HG03520 (cell line): ENCODE measurements around the gene ZNF227.
"Not testable (repeated sequence)": the region's sequence is repeated elsewhere in the genome, so short reads cannot be mapped to it uniquely, and the experiment has no call there.

ENCODE experiments used
- ATAC-seq: cut with Tn5 transposase; IDR thresholded peaks from one replicate; pipeline ENCODE4 v1.9.1; 2021; ENCODE audit warnings: mild to moderate bottlenecking, moderate library complexity; ENCODE audit not compliant: unreplicated experiment

The ZNF227 gene

DNA sequence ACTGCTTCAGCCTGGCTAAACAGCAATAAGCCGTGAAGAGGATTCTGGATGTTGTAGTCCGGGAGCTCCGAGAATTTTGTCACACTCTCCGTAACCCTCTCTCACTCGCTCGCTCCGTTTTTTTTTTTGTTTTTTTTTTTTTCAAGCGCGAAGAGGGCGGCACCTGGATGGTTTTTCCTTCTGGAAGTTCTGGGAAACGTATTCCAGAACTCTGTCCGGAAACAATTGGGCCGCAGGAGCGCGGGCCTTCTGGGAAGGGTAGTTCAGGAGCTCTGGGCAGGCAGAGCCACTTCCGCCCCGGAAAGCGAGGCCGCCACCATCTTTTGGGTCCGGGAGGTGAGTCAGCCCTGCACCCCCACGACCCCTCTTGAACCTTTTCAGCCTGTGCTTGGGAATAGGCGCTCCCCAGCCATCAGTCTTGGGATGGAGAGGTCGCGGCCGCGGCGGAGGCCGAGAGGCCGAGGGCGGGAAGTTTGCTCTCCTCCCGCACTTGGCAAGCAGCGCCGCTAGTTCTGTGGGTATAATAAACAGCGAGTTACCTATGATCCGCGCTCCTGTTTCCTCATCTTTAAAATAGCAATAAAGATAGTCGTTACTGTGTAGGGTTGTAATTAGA is at the start of gene ZNF227:
Gene ZNF227, plus strand, starts transcription at position 283 of the 616 bp plus-strand sequence. CDS start 5,261 bp downstream, outside the sequence.
- ATAC-seq: peak; percentile 78

- ATAC-seq: no peak
These were observed 48.5 kb upstream of the ZNF227 start for GRCh38 chr19:44163789-44164188.

- no peak for ATAC-seq
These were observed 48.0 kb upstream of the ZNF227 start for GRCh38 chr19:44164327-44164672.

GRCh38 chr19:44164673-44165512 is 47.4 kb upstream of the ZNF227 start, which contains the start of gene ZNF226:
ZNF226 (plus strand) TSS chr19:44165100; CDS start chr19:44170081, 4,981 bp downstream.
- peak; percentile 81 for ATAC-seq

DNA sequence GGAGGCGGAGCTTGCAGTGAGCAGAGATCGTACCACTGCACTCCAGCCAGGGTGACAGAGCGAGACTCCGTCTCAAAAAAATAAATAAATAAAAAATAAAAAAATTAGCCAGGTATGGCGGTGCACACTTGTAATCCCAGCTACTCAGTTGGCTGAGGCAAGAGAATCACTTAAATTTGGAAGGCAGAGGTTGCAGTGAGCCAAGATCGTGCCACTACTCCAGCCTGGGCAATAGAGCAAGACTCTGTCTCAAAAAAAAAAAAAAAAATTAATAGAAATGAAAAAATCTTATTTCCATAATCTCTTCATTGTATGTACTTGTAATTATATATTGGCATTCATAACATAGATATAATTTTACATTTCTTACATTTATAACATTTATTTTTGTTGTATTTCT is 41.7 kb upstream of the ZNF227 start:
- not testable (repeated sequence) for ATAC-seq

GRCh38 chr19:44176590-44176989 is 35.7 kb upstream of the ZNF227 start:
- no peak for ATAC-seq

DNA sequence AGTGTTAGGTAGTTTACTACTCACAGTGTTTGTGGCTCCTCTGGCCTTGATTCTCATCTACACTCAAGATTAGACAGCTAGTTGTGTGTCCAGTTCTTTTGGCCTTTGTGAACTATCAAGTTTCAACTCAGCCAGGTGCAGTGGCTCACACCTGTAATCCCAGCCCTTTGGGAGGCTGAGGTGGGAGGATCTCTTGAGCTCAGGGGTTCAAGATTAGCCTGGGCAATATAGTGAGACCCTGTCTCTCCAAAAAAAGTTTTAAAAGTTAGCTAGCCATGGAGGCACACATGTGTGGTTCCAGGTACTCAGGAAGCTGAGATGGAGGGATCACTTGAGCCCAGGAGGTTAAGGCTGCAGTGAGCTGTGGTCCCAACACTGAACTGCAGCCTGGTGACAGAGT is 31.4 kb upstream of the ZNF227 start:
- ATAC-seq: no peak

- no peak for ATAC-seq
These were observed 30.2 kb upstream of the ZNF227 start for GRCh38 chr19:44182145-44182544.

GRCh38 chr19:44190020-44190419 is 22.3 kb upstream of the ZNF227 start:
- no peak for ATAC-seq

DNA sequence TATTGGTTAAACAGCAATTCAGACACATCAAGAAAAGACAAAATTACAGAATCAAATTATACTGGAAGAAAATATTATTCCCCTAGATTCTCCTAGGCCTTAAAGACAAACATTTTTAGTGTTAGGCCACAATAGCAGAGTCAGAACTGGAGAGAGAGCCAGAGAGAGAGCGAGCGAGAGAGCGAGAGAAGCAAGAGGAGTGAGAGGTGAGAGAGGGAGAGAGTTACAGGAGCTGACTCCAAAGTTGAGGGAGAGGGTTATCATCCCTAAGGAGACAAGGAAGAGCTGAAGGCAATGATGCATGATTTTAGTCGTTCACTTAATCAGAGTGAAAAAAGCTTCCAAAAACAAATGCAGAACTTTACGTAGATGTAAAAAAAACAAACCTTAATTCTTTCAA is 20.2 kb upstream of the ZNF227 start:
- ATAC-seq: no peak

DNA sequence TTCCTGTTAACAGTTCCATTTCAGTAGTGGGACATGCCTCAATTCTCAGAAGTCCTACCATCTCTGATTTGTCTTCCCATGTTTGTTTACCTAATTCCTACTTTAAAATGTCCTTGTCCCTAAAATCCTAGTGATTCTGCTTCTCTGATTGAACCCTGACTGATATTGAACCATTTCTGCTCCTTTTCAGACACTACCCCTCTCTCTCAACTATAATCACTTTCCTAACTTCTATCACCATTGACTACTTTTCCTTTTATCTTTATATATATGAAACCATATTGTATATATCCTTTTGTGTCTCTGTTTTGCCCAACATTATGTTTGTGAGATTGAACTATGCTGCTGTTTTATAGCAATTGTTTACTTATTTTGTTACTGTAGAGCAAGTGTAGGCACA is 15.6 kb upstream of the ZNF227 start:
- no peak for ATAC-seq

DNA sequence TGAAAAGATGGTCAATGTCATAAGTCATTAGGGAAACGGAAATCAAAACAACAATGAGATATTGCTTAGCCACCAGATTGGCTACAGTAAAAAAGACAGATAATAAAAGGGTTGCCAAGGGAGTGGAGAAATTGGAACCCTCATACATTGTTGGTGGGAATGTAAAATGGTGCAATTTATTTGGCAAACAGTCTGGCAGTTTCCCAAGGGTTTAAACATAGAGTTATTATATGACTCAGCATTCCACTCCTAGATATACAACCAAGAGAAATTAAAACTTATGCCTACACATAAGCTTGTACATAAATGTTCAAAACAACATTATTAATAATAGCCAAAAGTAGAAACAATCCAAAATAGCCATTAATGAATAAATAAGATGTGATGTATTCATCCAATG is 9.9 kb upstream of the ZNF227 start:
- no peak for ATAC-seq

DNA sequence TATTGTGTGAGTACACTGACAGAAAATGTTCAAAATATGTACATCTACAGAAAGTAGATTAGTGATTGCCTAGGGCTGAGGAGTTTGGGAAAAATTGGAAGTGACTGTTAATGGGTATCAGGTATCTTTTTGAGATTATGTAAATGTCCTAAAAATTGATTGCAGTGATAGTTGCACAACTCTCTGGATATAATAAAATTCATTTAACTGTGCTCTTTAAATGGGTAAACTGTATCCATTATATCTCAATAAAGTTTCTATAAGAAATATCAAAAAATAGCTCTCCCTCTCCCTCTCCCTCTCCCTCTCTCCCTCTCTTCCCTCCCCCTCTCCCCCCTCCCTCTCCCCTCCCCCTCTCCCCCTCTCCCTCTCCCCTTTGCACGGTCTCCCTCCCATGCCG is 9.4 kb upstream of the ZNF227 start:
- no peak for ATAC-seq

DNA sequence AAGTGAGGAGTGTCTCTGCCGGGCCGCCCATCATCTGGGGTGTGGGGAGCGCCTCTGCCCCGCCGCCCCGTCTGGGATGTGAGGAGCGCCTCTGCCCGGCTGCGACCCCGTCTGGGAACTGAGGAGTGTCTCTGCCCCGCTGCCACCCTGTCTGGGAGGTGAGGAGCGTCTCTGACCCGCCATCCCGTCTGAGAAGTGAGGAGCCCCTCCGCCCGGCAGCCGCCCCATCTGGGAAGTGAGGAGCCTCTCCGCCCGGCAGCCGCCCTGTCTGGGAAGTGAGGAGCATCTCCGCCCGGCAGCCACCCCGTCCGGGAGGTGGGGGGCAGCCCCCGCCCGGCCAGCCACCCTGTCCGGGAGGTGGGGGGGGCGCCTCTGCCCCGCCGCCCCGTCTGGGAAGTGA is 8.5 kb upstream of the ZNF227 start:
- ATAC-seq: not testable (repeated sequence)

GRCh38 chr19:44204772-44205171 is 7.6 kb upstream of the ZNF227 start:
- ATAC-seq: no peak

DNA sequence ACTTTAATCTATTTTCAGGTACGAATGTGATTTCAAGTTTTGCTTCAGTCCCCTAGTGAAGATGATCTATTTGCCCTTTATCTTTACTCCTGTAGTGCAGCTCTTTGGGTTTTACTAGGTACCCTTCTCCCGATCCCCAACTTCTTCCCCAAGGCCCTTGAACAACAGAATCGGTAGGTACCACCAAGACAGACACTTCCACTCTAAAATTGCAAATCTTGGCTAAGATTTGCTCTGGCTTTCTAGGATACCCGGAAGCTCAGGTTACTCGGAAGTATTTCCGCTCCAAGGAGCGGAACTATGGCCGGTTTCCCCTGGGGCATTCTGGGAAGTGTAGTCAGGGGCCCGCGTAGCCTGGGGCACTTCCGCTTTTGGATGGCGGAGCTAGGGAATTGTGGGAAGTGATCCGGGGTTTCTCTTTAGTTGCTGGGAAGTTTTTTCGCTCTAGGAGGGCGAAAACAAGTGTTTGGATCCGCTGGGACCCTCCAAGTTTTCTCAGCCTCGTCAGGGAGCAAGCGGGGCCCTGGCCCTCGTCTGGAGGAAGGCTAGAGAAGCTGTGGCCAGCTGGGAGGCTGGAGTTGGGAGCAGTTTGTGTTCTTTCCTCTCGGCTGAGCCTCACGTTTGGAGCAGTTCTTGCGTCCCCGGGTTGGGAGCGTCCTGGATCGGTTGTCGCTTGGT is 5.1 kb upstream of the ZNF227 start:
- ATAC-seq: peak; percentile 86

DNA sequence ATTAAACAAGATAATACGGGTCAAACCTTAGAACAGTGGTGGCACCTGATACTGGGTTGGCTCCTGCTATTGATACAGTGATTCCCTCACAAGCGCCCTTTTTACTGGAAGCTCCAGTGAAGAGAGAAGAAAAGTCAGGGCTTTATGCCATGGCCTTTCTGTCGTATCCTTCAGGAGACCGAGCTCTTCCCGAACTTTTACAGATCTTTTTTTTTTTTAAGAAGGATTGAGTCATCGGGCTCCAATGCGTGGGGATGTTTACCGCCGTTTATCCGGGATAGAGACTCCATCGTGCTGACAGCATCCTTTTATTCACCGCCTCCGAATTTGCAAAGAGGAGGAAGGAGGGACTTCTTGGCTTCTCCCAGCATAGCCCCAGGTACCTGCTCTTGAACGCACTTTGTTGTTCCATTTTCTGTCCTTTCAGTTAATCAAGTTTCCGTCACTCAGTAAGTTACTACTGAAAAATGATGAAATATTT is 574 bp downstream of the ZNF227 start:
- ATAC-seq: no peak

- not testable (repeated sequence) for ATAC-seq
These were observed 7.6 kb downstream of the ZNF227 start for GRCh38 chr19:44219926-44220325.

DNA sequence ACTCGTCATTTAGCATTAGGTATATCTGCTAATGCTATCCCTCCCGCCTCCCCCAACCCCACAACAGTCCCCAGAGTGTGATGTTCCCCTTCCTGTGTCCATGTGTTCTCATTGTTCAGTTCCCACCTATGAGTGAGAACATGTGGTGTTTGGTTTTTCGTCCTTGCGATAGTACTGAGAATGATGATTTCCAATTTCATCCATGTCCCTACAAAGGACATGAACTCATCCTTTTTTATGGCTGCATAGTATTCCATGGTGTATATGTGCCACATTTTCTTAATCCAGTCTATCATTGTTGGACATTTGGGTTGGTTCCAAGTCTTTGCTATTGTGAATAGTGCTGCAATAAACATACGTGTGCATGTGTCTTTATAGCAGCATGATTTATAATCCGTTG is 8.4 kb downstream of the ZNF227 start:
- ATAC-seq: not testable (repeated sequence)

- not testable (repeated sequence) for ATAC-seq
These were observed 9.0 kb downstream of the ZNF227 start for GRCh38 chr19:44221291-44221690.

- ATAC-seq: no peak
These were observed 16.0 kb downstream of the ZNF227 start for GRCh38 chr19:44228318-44228717.

DNA sequence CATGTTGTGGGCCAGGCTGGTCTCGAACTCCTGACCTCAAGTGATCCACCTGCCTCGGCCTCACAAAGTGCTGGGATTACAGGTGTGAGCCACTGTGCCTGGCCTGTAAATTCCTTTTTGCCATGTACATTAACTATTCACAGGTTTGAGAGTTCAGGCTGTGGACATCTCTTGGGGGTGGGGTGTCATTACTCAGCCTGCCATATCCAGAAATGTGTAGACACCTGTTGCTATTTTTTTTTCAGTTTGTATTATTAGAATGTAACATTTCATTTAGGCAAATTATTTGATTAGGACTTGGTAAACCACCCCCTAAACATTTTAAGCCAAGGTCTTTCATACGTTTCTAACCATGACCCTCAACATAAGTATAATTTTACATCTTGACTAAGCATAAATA is 20.5 kb downstream of the ZNF227 start:
- ATAC-seq: no peak
